H1 (cell line): ENCODE data around the gene ANGPTL2. TPM values are rescaled to one million over a fixed set of nuclear protein-coding genes. Genes with fewer than 3 reads are reported as not detected.

Source experiments
- CHD7 ChIP-seq: fragments of 300-600 bp; sonication (generic); IDR thresholded peaks from 2 replicates; pipeline ENCODE4 v1.7.1; 2012; ENCODE audit warnings: low read length, moderate library complexity, mild to moderate bottlenecking, inconsistent platforms; ENCODE audit not compliant: insufficient replicate concordance
- TBP ChIP-seq: IDR thresholded peaks from 2 replicates; pipeline ENCODE4 v1.6.1; 2011; ENCODE audit warnings: low read depth, low read length, improper control_type of control experiment
- polyA plus RNA-seq, 7 experiments: library from polyadenylated mRNA; depleted of rRNA in 3 of 7; stranded (reverse) in 5 of 7; unstranded in 2 of 7; fragments of >200 nt in 5 of 7; fragments of 200-250 nt in 2 of 7; gene quantifications; 1 replicate in 5 of 7; 2 replicates in 1 of 7; 4 replicates in 1 of 7; pipeline versions ENCODE4 v1.2.1 to v1.2.3, GENCODE V29; 2011 to 2013; ENCODE audit warnings: missing spikeins in 2 of 7, mixed read lengths in 2 of 7
- total RNA-seq: library from RNA; stranded (reverse); fragmentation: NEBNext Ultra II Directional; extraction: Animal tissue kit (Norgen Biotek cat#: 25700); gene quantifications from 2 replicates; pipeline ENCODE4 v1.2.1, GENCODE V29; 2021

Gene ANGPTL2
- total and polyA plus RNA-seq, 2 of the 8 experiments (the other 6 are each of a cell fraction or from before 2014, with no cell fraction given), result 9.0 to 10.6 TPM

GRCh38 chr9:127162046-127162863 is 39.8 kb upstream of the ANGPTL2 start (continued):
- no peak for TF ChIP-seq CHD7
- no peak for TF ChIP-seq TBP
- TF ChIP-seq, all 59 proteins: peak for 0
